Adrenal gland (tissue), 12 donors: Measurements from ENCODE around the gene KLF11. TPM values are rescaled to one million over a fixed set of nuclear protein-coding genes. Genes with fewer than 3 reads are reported as not detected.

Experiments used
- DNase-seq, 7 donors: peaks; one replicate each; pipeline ENCODE4 v3.0.0-alpha.2; 2019 to 2020
- H3K27ac ChIP-seq, 5 donors: fragments of 200-600 bp; sonication (generic) in 4 of 5; 1 replicate in 3 of 5; 2 replicates in 2 of 5; pipeline versions ENCODE4 v1.5.1 to v1.8.0; 2016 to 2020; ENCODE audit warnings: mild to moderate bottlenecking in 1 of 5
- H3K27me3 ChIP-seq: fragments of 200-600 bp; 2 replicates; pipeline ENCODE4 v1.8.0; 2021
- H3K36me3 ChIP-seq, 2 donors: fragments of 200-600 bp; replicated peaks in 1 of 2; 1 replicate in 1 of 2; 2 replicates in 1 of 2; pipeline versions ENCODE4 v1.5.1 to v1.8.0; 2018 to 2022
- H3K4me1 ChIP-seq, 2 donors: fragments of 200-600 bp; replicated peaks in 1 of 2; 1 replicate in 1 of 2; 2 replicates in 1 of 2; pipeline versions ENCODE4 v1.5.1 to v1.8.0; 2018 to 2021
- H3K4me3 ChIP-seq, 4 donors: fragments of 200-600 bp; sonication (generic) in 3 of 4; one replicate each; pipeline ENCODE4 v1.5.1; 2016 to 2018
- H3K9me3 ChIP-seq, 3 donors: fragments of 200-600 bp; sonication (generic) in 1 of 3; replicated peaks in 1 of 3; 1 replicate in 2 of 3; 2 replicates in 1 of 3; pipeline versions ENCODE4 v1.5.1 to v1.8.0; 2016 to 2021
- CTCF ChIP-seq, 6 experiments: fragments of 450-650 bp in 4 of 6; fragments of 200-600 bp in 2 of 6; sonication (generic) in 1 of 6; IDR thresholded peaks; 1 replicate in 5 of 6; 2 replicates in 1 of 6; pipeline versions ENCODE4 v1.5.1 to v1.8.0; 2016 to 2021; ENCODE audit warnings: antibody characterized with exemption in 6 of 6, mild to moderate bottlenecking in 2 of 6, moderate library complexity in 1 of 6
- POLR2A ChIP-seq, 2 donors: fragments of 450-650 bp; IDR thresholded peaks; one replicate each; pipeline ENCODE4 v1.6.1; 2017; ENCODE audit warnings: antibody characterized with exemption in 2 of 2, mild to moderate bottlenecking in 2 of 2, moderate library complexity in 1 of 2
- WGBS, 4 donors: extraction: QIAGEN DNeasy Blood & Tissue Kit in 2 of 4; methylation state at CpG; one replicate each; pipeline versions ENCODE4 v1.1.5 to v1.1.7; 2013 to 2017; 5-methylcytosine and 5-hydroxymethylcytosine counted together
- intact Hi-C, 2 donors: fragments of 100-400 bp; cut with DNase I; formaldehyde crosslinking; loops; one replicate each; pipeline versions ENCODE4 v1.14.1 to v1.15.0; 2022 to 2023
- polyA plus RNA-seq, 3 donors: library from polyadenylated mRNA; stranded (reverse); fragments of 200-250 nt in 2 of 3; fragments of 350-450 nt in 1 of 3; fragmentation: Illumina TruSeq in 1 of 3; extraction: RNeasy Lipid Tissue Mini Kit (QIAGEN cat#74804) in 1 of 3; gene quantifications; one replicate each; pipeline ENCODE4 v1.2.3, GENCODE V29; 2013 to 2014
- total RNA-seq, 9 donors: library from RNA; depleted of rRNA in 4 of 9; stranded (reverse); fragments of >200 nt in 4 of 9; fragments of 120-200 nt in 1 of 9; fragmentation: NEBNext Ultra II Directional in 1 of 9; extraction: Animal tissue kit (Norgen Biotek cat#: 25700) in 1 of 9; gene quantifications; one replicate each; pipeline versions ENCODE4 v1.1.0 to v1.2.4, GENCODE V29; 2013 to 2023
- donor health status: healthy with polysubstance abuse.
- donor health status: Bipolar disorder and iron deficiency.
- donor health status: DM: yes; HTN: yes; CAD: no.
- donor health status: DM: no; HTN: no; CAD: no.
- donor health status: DM: no; HTN: no; CAD: no.
- donor health status: DM: yes; HTN: yes; CAD: no.

KLF11 gene
- total and polyA plus RNA-seq, 12 donors = 6.8 to 75.7 (median 26.1) TPM

- peaks cover 36 to 37% of the 10 kb centered on the region in 2 donors for H3K4me1 ChIP-seq
- intact Hi-C loops = loop anchor here in 1 of 2 donors (5.0 kb wide), 1 partner anchor 45 kb away; no protein-coding TSS in a partner anchor
These were observed 10.6 kb upstream of the KLF11 start for GRCh38 chr2:10032746-10033105.

GRCh38 chr2:10033251-10034006, 9.9 kb upstream of the KLF11 start:
- no peaks in the 10 kb centered on the region for H3K36me3 ChIP-seq
- no peaks in the 10 kb centered on the region for H3K9me3 ChIP-seq
- H3K4me1 ChIP-seq = peaks cover 37 to 38% of the 10 kb centered on the region in 2 donors
- H3K4me3 ChIP-seq = no peak overlapping the region
- 91 to 94% (median 93%) methylated on average over 9 to 14 of the region's 14 CpGs for WGBS, 4 donors
- H3K27me3 ChIP-seq = no peaks in the 10 kb centered on the region
- intact Hi-C loops = loop anchor here in 1 of 2 donors (5.0 kb wide), 1 partner anchor 46 kb away; no protein-coding TSS in a partner anchor
- DNase-seq = no peak
- no peak for TF ChIP-seq CTCF (IDR thresholded peaks at IDR 0.05)
- no peak for TF ChIP-seq POLR2A (IDR thresholded peaks at IDR 0.05)
- no peak overlapping the region for H3K27ac ChIP-seq

More at GRCh38 chr2:10032746-10033105, 10.6 kb upstream of the KLF11 start:
- WGBS, 4 donors = 95 to 98% (median 96%) methylated on average over 7 of the region's 7 CpGs
- DNase-seq = no peak
- Histone ChIP-seq H3K27ac (no peak overlapping the region), H3K4me3 (no peak overlapping the region), H3K27me3 (no peaks in the 10 kb centered on the region), H3K9me3 (no peaks in the 10 kb centered on the region), H3K36me3 (no peaks in the 10 kb centered on the region)
- TF ChIP-seq POLR2A (IDR thresholded peaks at IDR 0.05) (no peak), CTCF (IDR thresholded peaks at IDR 0.05) (no peak)

GRCh38 chr2:10034333-10035052, 8.9 kb upstream of the KLF11 start:
- Histone ChIP-seq H3K27me3 (no peaks in the 10 kb centered on the region), H3K36me3 (no peaks in the 10 kb centered on the region), H3K4me1 (peaks cover 38 to 39% of the 10 kb centered on the region in 2 donors), H3K27ac (peak overlapping the region in 3 of 5 donors; percentile 51 to 94 (median 83)), H3K9me3 (no peaks in the 10 kb centered on the region), H3K4me3 (no peak overlapping the region)
- peak in 1 of 7 donors; percentile 40 for DNase-seq
- TF ChIP-seq POLR2A (IDR thresholded peaks at IDR 0.05) = no peak
- no peak for TF ChIP-seq CTCF (IDR thresholded peaks at IDR 0.05)
- 45 to 61% (median 49%) methylated on average over 12 of the region's 12 CpGs for WGBS, 4 donors
- intact Hi-C loops = loop anchor here in 1 of 2 donors (5.0 kb wide), 1 partner anchor 47 kb away; no protein-coding TSS in a partner anchor

GRCh38 chr2:10035053-10035422, 8.3 kb upstream of the KLF11 start:
- intact Hi-C loops = no loop called here
- TF ChIP-seq CTCF (IDR thresholded peaks at IDR 0.05) = no peak
- TF ChIP-seq POLR2A (IDR thresholded peaks at IDR 0.05) = no peak
- Histone ChIP-seq H3K4me3 (no peak overlapping the region), H3K27ac (peak overlapping the region in 3 of 5 donors; percentile 51 to 94 (median 83)), H3K27me3 (no peaks in the 10 kb centered on the region), H3K36me3 (no peaks in the 10 kb centered on the region), H3K9me3 (no peaks in the 10 kb centered on the region), H3K4me1 (peaks cover 43 to 44% of the 10 kb centered on the region in 2 donors)
- WGBS, 4 donors = 44 to 63% (median 54%) methylated on average over 3 of the region's 3 CpGs
- no peak for DNase-seq
